GM23248 (cell line): ENCODE results near the gene RALGPS1. TPM values are rescaled to one million over a fixed set of nuclear protein-coding genes. Genes with fewer than 3 reads are reported as not detected.

Source experiments
- DNase-seq: peaks from one replicate; pipeline ENCODE4 v3.0.0-alpha.2; 2015
- H2AFZ ChIP-seq: fragments of 200-600 bp; sonication (generic); 2 replicates; pipeline ENCODE4 v1.6.1; 2016; ENCODE audit warnings: antibody characterized with exemption
- H3F3A ChIP-seq: fragments of 200-600 bp; sonication (generic); 2 replicates; pipeline ENCODE4 v1.6.1; 2016; ENCODE audit warnings: mild to moderate bottlenecking, antibody characterized with exemption, mixed run types; ENCODE audit not compliant: insufficient read depth
- H3K27ac ChIP-seq: fragments of 200-600 bp; sonication (generic); 2 replicates; pipeline ENCODE4 v1.5.1; 2016; ENCODE audit warnings: mild to moderate bottlenecking
- H3K27me3 ChIP-seq: fragments of 200-600 bp; sonication (generic); replicated peaks from 2 replicates; pipeline ENCODE4 v1.6.1; 2016; ENCODE audit warnings: mild to moderate bottlenecking; ENCODE audit not compliant: insufficient read depth
- H3K36me3 ChIP-seq: fragments of 200-600 bp; sonication (generic); 2 replicates; pipeline ENCODE4 v1.6.1; 2016; ENCODE audit warnings: low read depth, mild to moderate bottlenecking
- H3K4me1 ChIP-seq: fragments of 200-600 bp; sonication (generic); 2 replicates; pipeline ENCODE4 v1.6.1; 2016; ENCODE audit warnings: mild to moderate bottlenecking; ENCODE audit not compliant: insufficient read depth
- H3K4me2 ChIP-seq: fragments of 200-600 bp; sonication (generic); one replicate; pipeline ENCODE4 v1.6.1; 2016; ENCODE audit warnings: mild to moderate bottlenecking; ENCODE audit not compliant: unreplicated experiment
- H3K4me3 ChIP-seq: fragments of 200-600 bp; sonication (generic); 2 replicates; pipeline ENCODE4 v1.5.1; 2016; ENCODE audit warnings: mild to moderate bottlenecking
- H3K79me2 ChIP-seq: fragments of 200-600 bp; sonication (generic); 2 replicates; pipeline ENCODE4 v1.6.1; 2016; ENCODE audit warnings: mild to moderate bottlenecking; ENCODE audit not compliant: insufficient read depth
- H3K9ac ChIP-seq: fragments of 200-600 bp; sonication (generic); 2 replicates; pipeline ENCODE4 v1.6.1; 2016; ENCODE audit warnings: mild to moderate bottlenecking
- H3K9me2 ChIP-seq: fragments of 200-600 bp; sonication (generic); 2 replicates; pipeline ENCODE4 v1.6.1; 2016; ENCODE audit warnings: mixed run types, mild to moderate bottlenecking, moderate library complexity; ENCODE audit not compliant: insufficient read depth
- H3K9me3 ChIP-seq: fragments of 200-600 bp; sonication (generic); one replicate; pipeline ENCODE4 v1.6.1; 2017; ENCODE audit warnings: low read depth
- H4K20me1 ChIP-seq: fragments of 200-600 bp; sonication (generic); 2 replicates; pipeline ENCODE4 v1.6.0; 2016; ENCODE audit not compliant: insufficient read depth
- EZH2 ChIP-seq: fragments of 200-600 bp; sonication (generic); IDR thresholded peaks from 2 replicates; pipeline ENCODE4 v1.6.1; 2018; ENCODE audit warnings: antibody characterized with exemption, mild to moderate bottlenecking; ENCODE audit not compliant: insufficient read depth, poor library complexity, severe bottlenecking
- EZH2phosphoT487 ChIP-seq: fragments of 200-600 bp; sonication (generic); IDR thresholded peaks from 2 replicates; pipeline ENCODE4 v1.6.1; 2018; ENCODE audit warnings: antibody characterized with exemption, moderate library complexity, mild to moderate bottlenecking, low read depth; ENCODE audit not compliant: insufficient read depth
- WGBS, 2 experiments: methylation state at CpG; one replicate each; pipeline ENCODE4 v1.1.6; 2015 to 2017; ENCODE audit warnings: low lambda C conversion rate in 2 of 2, low coverage in 1 of 2; ENCODE audit errors: missing lambda C conversion rate in 2 of 2; 5-methylcytosine and 5-hydroxymethylcytosine counted together
- in situ Hi-C: fragments of 300-500 bp; cut with MboI; formaldehyde crosslinking; loops from 2 replicates; pipeline ENCODE4 v1.15.0; 2020
- polyA plus RNA-seq: library from polyadenylated mRNA; unstranded; fragments of >200 nt; fragmentation: Nextera tagmentation; extraction: Ambion mirVana; gene quantifications from 2 replicates; pipeline ENCODE4 v1.2.1, GENCODE V29; 2016
- total RNA-seq: library from RNA; depleted of rRNA; stranded (reverse); fragments of >200 nt; shearing (Covaris generic); gene quantifications from 2 replicates; pipeline ENCODE4 v1.2.3, GENCODE V29; 2014

Gene RALGPS1
- total and polyA plus RNA-seq, 2 experiments from 2014 or later = 0.54 to 1.8 TPM

GRCh38 chr9:127252410-127253318 is 338.1 kb downstream of the RALGPS1 start:
- Histone ChIP-seq H3K36me3 (no peaks in the 10 kb centered on the region), H3K4me2 (no peak overlapping the region), H3K79me2 (no peaks in the 10 kb centered on the region), H2AFZ (no peak overlapping the region), H3K9me3 (no peaks in the 10 kb centered on the region), H3K9ac (no peak overlapping the region), H3K4me1 (no peaks in the 10 kb centered on the region), H3K27ac (no peak overlapping the region), H3K4me3 (no peak overlapping the region), H3K9me2 (no peaks in the 10 kb centered on the region), H4K20me1 (no peaks in the 10 kb centered on the region), H3F3A (no peaks in the 10 kb centered on the region), H3K27me3 (peaks cover 9% of the 10 kb centered on the region)
- 73 to 83% methylated on average over 4 of the region's 4 CpGs for WGBS, 2 experiments
- in situ Hi-C loops = no loop called here
- DNase-seq = peak; percentile 15
- TF ChIP-seq EZH2 (no peak), EZH2phosphoT487 (no peak)

GRCh38 chr9:127253446-127253845 is 338.9 kb downstream of the RALGPS1 start:
- DNase-seq = no peak

GRCh38 chr9:127255692-127256091 is 341.1 kb downstream of the RALGPS1 start:
- no peak overlapping the region for H2AFZ ChIP-seq
- H4K20me1 ChIP-seq = no peaks in the 10 kb centered on the region
- no peak for TF ChIP-seq EZH2
- H3K4me2 ChIP-seq = no peak overlapping the region
- in situ Hi-C loops = no loop called here
- no peaks in the 10 kb centered on the region for H3K4me1 ChIP-seq
- H3K9me2 ChIP-seq = no peaks in the 10 kb centered on the region
- no peak overlapping the region for H3K27ac ChIP-seq
- DNase-seq = no peak
- H3K4me3 ChIP-seq = no peak overlapping the region
- no peak overlapping the region for H3K9ac ChIP-seq
- no peaks in the 10 kb centered on the region for H3F3A ChIP-seq
- no peaks in the 10 kb centered on the region for H3K9me3 ChIP-seq
- no peaks in the 10 kb centered on the region for H3K79me2 ChIP-seq
- H3K27me3 ChIP-seq = peaks cover 9% of the 10 kb centered on the region
- H3K36me3 ChIP-seq = no peaks in the 10 kb centered on the region

More at GRCh38 chr9:127253446-127253845, 338.9 kb downstream of the RALGPS1 start:
- Histone ChIP-seq H4K20me1 (no peaks in the 10 kb centered on the region), H3K27me3 (peaks cover 9% of the 10 kb centered on the region), H3K4me1 (no peaks in the 10 kb centered on the region), H2AFZ (no peak overlapping the region), H3K9me3 (no peaks in the 10 kb centered on the region), H3K9me2 (no peaks in the 10 kb centered on the region), H3K36me3 (no peaks in the 10 kb centered on the region), H3K4me3 (no peak overlapping the region), H3F3A (no peaks in the 10 kb centered on the region), H3K9ac (no peak overlapping the region), H3K27ac (no peak overlapping the region), H3K4me2 (no peak overlapping the region), H3K79me2 (no peaks in the 10 kb centered on the region)
- 90 to 100% methylated on average over 2 of the region's 2 CpGs for WGBS, 2 experiments
- in situ Hi-C loops = no loop called here
- TF ChIP-seq EZH2phosphoT487 (no peak), EZH2 (no peak)

GRCh38 chr9:127256324-127256723 is 341.7 kb downstream of the RALGPS1 start:
- Histone ChIP-seq H3F3A (no peaks in the 10 kb centered on the region), H3K79me2 (no peaks in the 10 kb centered on the region), H3K9ac (no peak overlapping the region), H3K9me2 (no peaks in the 10 kb centered on the region), H3K9me3 (no peaks in the 10 kb centered on the region), H2AFZ (no peak overlapping the region), H3K4me1 (no peaks in the 10 kb centered on the region), H3K36me3 (no peaks in the 10 kb centered on the region), H4K20me1 (no peaks in the 10 kb centered on the region), H3K4me3 (no peak overlapping the region), H3K4me2 (no peak overlapping the region), H3K27me3 (peaks cover 9% of the 10 kb centered on the region), H3K27ac (no peak overlapping the region)
- TF ChIP-seq EZH2phosphoT487 (no peak), EZH2 (no peak)
- in situ Hi-C loops = no loop called here
- WGBS, 2 experiments = 64 to 78% methylated on average over 5 of the region's 5 CpGs
- no peak for DNase-seq
